Esophagus (tissue), 2 donors: ENCODE results near the gene RAD51B. TPM values are rescaled to one million over a fixed set of nuclear protein-coding genes. Genes with fewer than 3 reads are reported as not detected.

Experiments used
- H3K27ac ChIP-seq, 2 donors: one replicate each; pipeline ENCODE4 v1.5.1; 2013; ENCODE audit warnings: low read depth in 2 of 2, mild to moderate bottlenecking in 2 of 2, inconsistent platforms in 1 of 2, low read length in 1 of 2, moderate library complexity in 1 of 2
- H3K27me3 ChIP-seq, 2 donors: one replicate each; pipeline ENCODE4 v1.6.1; 2013; ENCODE audit warnings: low read length in 2 of 2, control low read depth in 1 of 2, mild to moderate bottlenecking in 1 of 2; ENCODE audit not compliant: insufficient read depth in 2 of 2, control insufficient read depth in 1 of 2
- H3K36me3 ChIP-seq, 2 donors: one replicate each; pipeline ENCODE4 v1.6.1; 2013; ENCODE audit warnings: low read length in 1 of 2; ENCODE audit not compliant: control insufficient read depth in 2 of 2, insufficient read depth in 2 of 2
- H3K4me1 ChIP-seq, 2 donors: one replicate each; pipeline ENCODE4 v1.6.1; 2013; ENCODE audit warnings: low read length in 1 of 2; ENCODE audit not compliant: control insufficient read depth in 2 of 2, insufficient read depth in 2 of 2
- H3K4me3 ChIP-seq, 2 donors: one replicate each; pipeline ENCODE4 v1.5.1; 2013; ENCODE audit warnings: low read length in 2 of 2, mild to moderate bottlenecking in 2 of 2, low read depth in 1 of 2, moderate library complexity in 1 of 2
- H3K9me3 ChIP-seq, 2 donors: one replicate each; pipeline ENCODE4 v1.6.1; 2013; ENCODE audit warnings: mild to moderate bottlenecking in 2 of 2, low read depth in 1 of 2, low read length in 1 of 2, moderate library complexity in 1 of 2; ENCODE audit not compliant: control insufficient read depth in 2 of 2, insufficient read depth in 1 of 2
- WGBS, 2 donors: extraction: QIAGEN DNeasy Blood & Tissue Kit; methylation state at CpG; one replicate each; pipeline ENCODE4 v1.1.7; 2013; 5-methylcytosine and 5-hydroxymethylcytosine counted together
- polyA plus RNA-seq, 2 donors: library from polyadenylated mRNA; stranded (reverse); fragments of 200-250 nt; gene quantifications; one replicate each; pipeline ENCODE4 v1.2.3, GENCODE V29; 2013
- donor health status: healthy with polysubstance abuse.
- donor health status: Bipolar disorder and iron deficiency.

Gene RAD51B
- polyA plus RNA-seq, 2 donors, result 3.2 to 4.0 TPM

DNA sequence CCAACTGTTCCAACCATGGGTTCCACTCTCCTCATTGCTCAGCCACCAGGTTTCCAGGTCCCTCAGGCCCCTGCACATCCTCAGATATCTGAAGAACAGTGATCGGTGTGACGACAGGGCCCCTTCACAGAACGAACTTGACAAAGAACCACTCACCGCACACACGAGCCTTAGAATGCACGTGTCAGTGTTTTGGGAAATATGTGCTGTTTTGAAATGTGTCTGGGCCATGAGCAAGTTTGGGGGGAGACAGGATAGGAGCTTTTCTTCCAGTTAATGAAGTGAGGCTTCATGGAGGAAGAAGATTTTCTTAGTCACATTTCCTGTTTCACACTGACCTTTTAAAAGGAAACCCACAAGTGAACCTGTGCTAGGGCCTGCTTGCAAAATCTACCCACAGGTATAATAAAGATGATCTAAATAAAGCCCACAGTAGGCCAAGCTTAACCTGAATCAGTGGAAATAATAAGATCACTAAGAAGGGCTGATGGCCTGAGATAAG lies 914.7 kb downstream of the RAD51B start:
- Histone ChIP-seq H3K9me3 (no peaks in the 10 kb centered on the region), H3K4me3 (no peak overlapping the region), H3K4me1 (peaks cover 4 to 7% of the 10 kb centered on the region in 2 donors), H3K27ac (peak overlapping the region in 1 of 2 donors; percentile 54), H3K36me3 (no peaks in the 10 kb centered on the region), H3K27me3 (no peaks in the 10 kb centered on the region)
- 73 to 75% methylated on average over 6 of the region's 6 CpGs for WGBS, 2 donors

DNA sequence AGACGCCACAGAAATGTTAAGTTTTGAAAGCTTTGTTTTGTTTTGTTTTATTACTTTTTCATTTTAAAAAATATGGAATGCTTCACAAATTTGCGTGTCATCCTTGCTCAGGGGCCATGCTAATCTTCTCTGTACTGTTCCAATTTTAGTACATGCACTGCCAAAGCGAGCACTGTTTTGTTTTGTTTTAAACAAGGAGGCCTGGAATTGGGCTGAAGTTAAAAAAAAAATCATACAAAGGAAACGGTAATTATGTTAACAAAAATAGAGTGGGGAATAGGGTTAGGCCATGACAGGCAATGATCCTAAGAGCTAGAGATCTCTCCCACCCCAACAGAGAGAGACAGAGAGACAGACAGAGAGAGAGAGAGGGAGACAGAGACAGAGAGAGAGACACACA lies 916.3 kb downstream of the RAD51B start:
- peak overlapping the region; percentile 50 to 57 for H3K27ac ChIP-seq
- no peaks in the 10 kb centered on the region for H3K36me3 ChIP-seq
- peaks cover 4 to 7% of the 10 kb centered on the region in 2 donors for H3K4me1 ChIP-seq
- 48 to 62% methylated on average over 4 of the region's 4 CpGs for WGBS, 2 donors
- no peak overlapping the region for H3K4me3 ChIP-seq
- H3K27me3 ChIP-seq, result no peaks in the 10 kb centered on the region
- no peaks in the 10 kb centered on the region for H3K9me3 ChIP-seq

DNA sequence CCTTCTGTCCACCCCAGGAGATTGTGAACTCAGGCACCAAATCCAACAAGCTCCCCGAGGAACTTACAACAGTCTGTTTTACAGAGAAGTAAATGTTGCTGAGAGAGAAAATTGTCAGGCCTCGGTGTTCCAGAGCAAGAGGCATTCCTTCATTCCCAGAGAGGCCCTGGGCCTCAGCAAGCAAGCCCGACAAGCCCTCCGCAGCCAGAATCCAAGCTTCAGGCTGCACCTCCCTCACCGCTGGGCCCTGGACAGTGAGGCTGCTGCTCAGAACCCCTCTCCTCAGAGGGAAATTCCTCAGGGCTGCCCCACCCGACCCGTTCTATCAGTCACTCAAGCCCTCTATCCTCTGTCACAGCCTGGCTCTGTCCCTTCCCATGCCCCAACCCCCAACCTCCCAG lies 916.9 kb downstream of the RAD51B start:
- Histone ChIP-seq H3K9me3 (no peaks in the 10 kb centered on the region), H3K4me1 (peaks cover 4 to 7% of the 10 kb centered on the region in 2 donors), H3K36me3 (no peaks in the 10 kb centered on the region), H3K27me3 (no peaks in the 10 kb centered on the region), H3K4me3 (no peak overlapping the region), H3K27ac (peak overlapping the region; percentile 50 to 57)
- WGBS, 2 donors, result 56 to 57% methylated on average over 7 of the region's 7 CpGs

DNA sequence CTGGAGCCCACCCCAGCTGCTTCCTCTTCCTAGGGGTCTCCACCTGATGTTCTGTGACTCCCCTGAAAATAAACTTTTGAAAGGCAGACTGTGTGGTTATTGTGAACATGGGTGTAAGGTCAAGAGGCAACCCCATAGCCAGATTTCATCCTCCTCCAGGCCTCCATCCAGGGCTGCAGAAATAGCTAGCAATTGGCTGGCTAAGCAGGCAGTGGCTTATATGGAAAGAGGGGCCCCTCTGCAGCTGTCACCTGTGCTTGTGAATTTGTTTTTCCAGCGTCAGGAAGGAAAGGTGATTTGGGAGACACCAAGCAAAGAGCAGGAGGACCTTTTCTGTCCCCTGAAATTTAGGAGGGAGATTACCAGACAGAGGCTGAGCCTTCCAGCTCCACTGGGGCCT lies 917.5 kb downstream of the RAD51B start:
- Histone ChIP-seq H3K27me3 (no peaks in the 10 kb centered on the region), H3K27ac (peak overlapping the region in 1 of 2 donors; percentile 50), H3K4me3 (no peak overlapping the region), H3K4me1 (peaks cover 4 to 7% of the 10 kb centered on the region in 2 donors), H3K36me3 (no peaks in the 10 kb centered on the region), H3K9me3 (no peaks in the 10 kb centered on the region)
- 72 to 86% methylated on average over 1 of the region's 1 CpG for WGBS, 2 donors

DNA sequence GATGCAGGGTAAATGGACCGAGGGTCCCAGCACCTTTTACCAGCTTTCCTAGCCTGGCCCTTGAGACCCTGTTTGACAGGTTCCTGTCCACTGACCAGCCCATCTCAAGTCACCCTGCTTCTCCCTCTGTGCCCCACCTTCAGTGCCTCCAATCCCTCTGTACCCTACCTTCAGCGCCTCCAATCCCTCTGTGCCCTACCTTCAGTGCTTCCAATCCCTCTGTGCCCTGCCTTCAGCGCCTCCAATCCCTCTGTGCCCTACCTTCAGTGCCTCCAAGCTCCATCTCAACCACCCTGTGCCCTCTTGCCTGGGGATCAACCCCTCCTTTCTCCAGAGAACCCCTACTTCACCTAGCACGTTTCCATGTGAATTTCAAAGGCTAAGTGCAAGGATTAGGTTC lies 919.0 kb downstream of the RAD51B start:
- Histone ChIP-seq H3K9me3 (no peaks in the 10 kb centered on the region), H3K4me1 (peaks cover 4% of the 10 kb centered on the region in 2 donors), H3K27ac (no peak overlapping the region), H3K4me3 (no peak overlapping the region), H3K27me3 (no peaks in the 10 kb centered on the region), H3K36me3 (no peaks in the 10 kb centered on the region)
- WGBS, 2 donors, result 91 to 96% methylated on average over 4 of the region's 4 CpGs

DNA sequence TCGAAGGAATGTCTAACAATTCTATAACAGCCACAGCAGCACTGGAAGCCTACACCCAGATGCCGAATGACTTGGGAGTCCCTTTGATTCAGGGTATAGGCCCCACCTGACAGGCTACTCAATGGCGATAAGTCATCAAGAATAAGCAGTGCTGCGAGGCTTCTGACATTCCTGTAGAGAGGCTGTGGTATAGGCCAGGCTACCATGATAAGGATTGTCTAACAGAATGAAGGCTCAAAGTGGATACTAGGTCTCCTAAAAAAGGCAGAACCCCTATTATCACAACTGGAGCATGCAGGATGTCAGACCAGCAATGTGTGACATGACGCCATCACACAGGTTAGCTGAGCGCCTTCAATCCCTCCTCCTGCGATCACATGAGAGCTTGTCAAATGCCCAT lies 920.1 kb downstream of the RAD51B start:
- Histone ChIP-seq H3K9me3 (no peaks in the 10 kb centered on the region), H3K27ac (no peak overlapping the region), H3K4me1 (peaks cover 4% of the 10 kb centered on the region in 2 donors), H3K4me3 (no peak overlapping the region), H3K36me3 (no peaks in the 10 kb centered on the region), H3K27me3 (no peaks in the 10 kb centered on the region)
- WGBS, 2 donors, result 95 to 96% methylated on average over 7 of the region's 7 CpGs

DNA sequence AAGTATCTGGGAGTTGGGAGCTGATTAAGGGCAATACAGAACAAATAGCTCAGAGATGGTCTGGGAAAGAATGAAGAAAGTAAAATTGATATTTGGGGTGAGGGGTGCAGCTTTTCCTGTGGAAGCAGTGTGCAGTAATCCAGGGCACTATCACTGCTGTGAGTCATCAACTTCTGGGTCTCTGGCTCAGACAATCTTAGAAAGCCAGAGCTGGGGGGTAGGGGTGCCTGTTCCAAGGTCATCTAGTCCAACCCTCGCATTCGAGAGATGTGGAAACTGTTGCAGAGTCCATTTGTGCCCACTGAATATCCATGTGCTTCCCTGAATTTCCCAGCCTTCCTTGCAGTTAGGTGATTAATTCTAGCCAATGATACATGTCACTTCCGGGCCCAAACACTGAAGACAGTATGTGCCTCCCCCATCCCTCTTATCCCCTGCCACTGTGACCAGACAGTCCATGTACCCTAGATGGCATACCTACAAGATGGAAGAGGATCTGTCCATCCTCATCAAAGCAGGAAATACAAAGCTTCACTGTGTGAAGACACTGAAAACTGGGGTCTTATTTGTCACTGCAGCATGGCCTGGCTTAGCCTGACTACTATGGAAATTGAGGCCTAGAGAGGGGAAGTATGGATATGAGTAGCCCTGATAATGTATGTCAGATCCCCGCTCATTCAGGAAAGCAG lies 921.4 kb downstream of the RAD51B start:
- no peaks in the 10 kb centered on the region for H3K36me3 ChIP-seq
- H3K4me3 ChIP-seq, result no peak overlapping the region
- H3K27me3 ChIP-seq, result no peaks in the 10 kb centered on the region
- no peaks in the 10 kb centered on the region for H3K9me3 ChIP-seq
- 97% methylated on average over 4 of the region's 4 CpGs for WGBS, 2 donors
- H3K4me1 ChIP-seq, result peaks cover 1 to 4% of the 10 kb centered on the region in 2 donors
- H3K27ac ChIP-seq, result no peak overlapping the region

DNA sequence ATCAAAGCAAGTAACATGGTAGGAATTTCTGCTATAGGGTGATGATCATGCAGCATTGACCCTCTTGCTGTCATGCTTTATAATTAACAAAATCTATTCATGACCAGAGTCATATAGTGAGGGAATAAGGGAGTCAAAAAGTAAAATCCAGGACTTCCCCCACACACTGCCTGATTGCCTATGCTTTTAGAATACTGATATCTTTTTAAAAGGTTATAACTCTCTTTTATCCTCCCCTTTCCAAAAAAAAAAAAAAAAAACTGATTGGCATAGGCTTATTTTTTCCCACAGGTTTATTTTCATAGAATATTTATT lies 921.9 kb downstream of the RAD51B start:
- Histone ChIP-seq H3K4me1 (peaks cover 1 to 4% of the 10 kb centered on the region in 2 donors), H3K4me3 (no peak overlapping the region), H3K27me3 (no peaks in the 10 kb centered on the region), H3K9me3 (no peaks in the 10 kb centered on the region), H3K36me3 (no peaks in the 10 kb centered on the region), H3K27ac (no peak overlapping the region)

DNA sequence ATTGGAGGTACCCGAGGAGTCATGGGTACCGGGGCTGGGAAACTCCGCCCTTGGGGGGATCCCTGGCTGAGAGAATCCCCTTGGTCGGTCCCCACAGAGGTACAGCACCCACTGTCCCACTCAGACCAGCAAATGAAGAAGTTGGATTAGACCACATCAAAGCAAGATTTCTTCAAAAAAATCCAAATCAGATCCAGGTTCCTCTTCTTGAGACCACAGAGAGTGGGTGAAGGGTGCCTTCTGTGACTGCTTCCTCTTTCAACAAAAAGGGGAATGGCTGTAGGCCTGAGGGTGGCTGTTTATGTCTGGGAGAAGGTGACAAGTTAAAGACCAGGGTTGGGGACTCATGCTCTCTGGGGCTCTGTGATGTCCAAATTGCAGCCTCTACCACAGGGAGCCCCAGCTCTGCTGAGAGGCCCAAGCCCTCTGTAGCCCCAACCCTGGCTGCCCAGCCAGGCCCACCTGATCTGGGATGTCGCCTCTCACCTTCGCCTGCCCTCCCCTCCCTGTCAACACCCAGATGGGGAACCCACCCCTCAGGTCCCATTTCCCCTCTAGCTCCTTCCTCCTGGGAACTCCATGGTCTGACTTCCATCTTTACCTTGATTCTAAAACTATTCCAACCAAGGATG lies 922.4 kb downstream of the RAD51B start:
- no peak overlapping the region for H3K4me3 ChIP-seq
- no peaks in the 10 kb centered on the region for H3K9me3 ChIP-seq
- H3K36me3 ChIP-seq, result no peaks in the 10 kb centered on the region
- no peaks in the 10 kb centered on the region for H3K27me3 ChIP-seq
- peaks cover under 1 to 2% of the 10 kb centered on the region in 2 donors for H3K4me1 ChIP-seq
- H3K27ac ChIP-seq, result no peak overlapping the region
- 90 to 91% methylated on average over 6 of the region's 6 CpGs for WGBS, 2 donors

DNA sequence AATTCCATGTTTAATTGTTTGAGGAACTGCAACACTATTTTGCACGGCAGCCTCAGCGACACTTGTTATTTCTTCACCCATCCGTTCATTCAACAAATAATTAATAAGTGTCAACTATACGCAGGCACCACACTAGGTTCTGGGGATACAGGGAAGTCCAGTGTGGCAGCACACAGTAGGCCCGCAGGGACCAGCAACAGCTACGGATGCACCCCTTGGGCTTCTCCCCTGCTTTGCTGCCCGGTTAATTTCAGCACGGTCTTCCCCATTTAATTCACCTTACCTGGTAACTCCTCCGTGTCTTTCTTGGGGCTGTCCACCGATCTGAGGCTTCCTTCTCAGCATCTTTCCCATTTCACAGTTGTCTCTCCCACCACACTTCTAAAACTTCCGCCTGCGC lies 925.0 kb downstream of the RAD51B start:
- no peaks in the 10 kb centered on the region for H3K9me3 ChIP-seq
- no peaks in the 10 kb centered on the region for H3K27me3 ChIP-seq
- peaks cover 12 to 17% of the 10 kb centered on the region in 2 donors for H3K4me1 ChIP-seq
- 90% methylated on average over 12 of the region's 12 CpGs for WGBS, 2 donors
- H3K27ac ChIP-seq, result no peak overlapping the region
- no peaks in the 10 kb centered on the region for H3K36me3 ChIP-seq
- H3K4me3 ChIP-seq, result no peak overlapping the region
